Body of pancreas (tissue), 4 donors: Measurements from ENCODE around the gene PLEKHG4B.

Source experiments
- POLR2A ChIP-seq, 3 donors: fragments of 450-650 bp; IDR thresholded peaks; one replicate each; pipeline ENCODE4 v1.6.1; 2016; ENCODE audit warnings: antibody characterized with exemption in 3 of 3, mild to moderate bottlenecking in 2 of 3
- TF ChIP-seq, protein P1 (sequence below), 7 experiments: fragments of 450-650 bp in 4 of 7; fragments of 200-600 bp in 3 of 7; sonication (generic) in 3 of 7; IDR thresholded peaks; one replicate each; pipeline ENCODE4 v1.5.1; 2016 to 2019; ENCODE audit warnings: antibody characterized with exemption in 7 of 7

DNA sequence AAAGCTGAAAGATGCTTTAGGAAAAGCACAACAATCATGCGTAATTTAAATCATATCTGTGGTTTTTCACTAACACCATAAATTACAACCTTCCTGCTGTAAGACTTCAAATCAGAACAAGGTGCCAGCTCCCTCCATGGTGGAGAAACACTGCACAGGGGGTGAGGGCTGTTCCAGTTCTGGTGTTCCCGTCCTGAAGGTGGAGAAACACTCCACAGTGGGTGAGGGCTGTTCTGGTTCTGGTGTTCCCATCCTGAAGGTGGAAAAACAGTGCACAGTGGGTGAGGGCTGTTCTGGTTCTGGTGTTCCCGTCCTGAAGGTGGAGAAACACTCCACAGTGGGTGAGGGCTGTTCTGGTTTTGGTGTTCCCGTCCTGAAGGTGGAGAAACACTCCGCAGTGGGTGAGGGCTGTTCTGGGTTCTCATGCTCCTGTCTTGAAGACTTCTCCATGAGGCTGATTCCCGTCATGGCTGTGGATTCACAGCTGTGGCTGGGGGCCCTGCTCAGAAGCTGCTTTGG, 12.9 kb downstream of the PLEKHG4B start:
- TF ChIP-seq, protein P1, sequence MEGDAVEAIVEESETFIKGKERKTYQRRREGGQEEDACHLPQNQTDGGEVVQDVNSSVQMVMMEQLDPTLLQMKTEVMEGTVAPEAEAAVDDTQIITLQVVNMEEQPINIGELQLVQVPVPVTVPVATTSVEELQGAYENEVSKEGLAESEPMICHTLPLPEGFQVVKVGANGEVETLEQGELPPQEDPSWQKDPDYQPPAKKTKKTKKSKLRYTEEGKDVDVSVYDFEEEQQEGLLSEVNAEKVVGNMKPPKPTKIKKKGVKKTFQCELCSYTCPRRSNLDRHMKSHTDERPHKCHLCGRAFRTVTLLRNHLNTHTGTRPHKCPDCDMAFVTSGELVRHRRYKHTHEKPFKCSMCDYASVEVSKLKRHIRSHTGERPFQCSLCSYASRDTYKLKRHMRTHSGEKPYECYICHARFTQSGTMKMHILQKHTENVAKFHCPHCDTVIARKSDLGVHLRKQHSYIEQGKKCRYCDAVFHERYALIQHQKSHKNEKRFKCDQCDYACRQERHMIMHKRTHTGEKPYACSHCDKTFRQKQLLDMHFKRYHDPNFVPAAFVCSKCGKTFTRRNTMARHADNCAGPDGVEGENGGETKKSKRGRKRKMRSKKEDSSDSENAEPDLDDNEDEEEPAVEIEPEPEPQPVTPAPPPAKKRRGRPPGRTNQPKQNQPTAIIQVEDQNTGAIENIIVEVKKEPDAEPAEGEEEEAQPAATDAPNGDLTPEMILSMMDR (IDR thresholded peaks at IDR 0.05), result no peak
- TF ChIP-seq POLR2A (IDR thresholded peaks at IDR 0.05), result no peak
